ENCODE data around the gene STPG1.

STPG1 gene

GRCh38 chr1:24417681-24418080 is 4.1 kb upstream of the STPG1 start:
- Histone ChIP-seq H3K4me3 (ENCODE audit: insufficient read depth, low read length, poor library complexity, severe bottlenecking) (no peak overlapping the region), H3K9ac (ENCODE audit: low read length) (peak overlapping the region; percentile 65), H3K9me3 (ENCODE audit: insufficient read depth, low read length) (no peaks in the 10 kb centered on the region), H4K20me1 (ENCODE audit: low read depth, low read length) (no peaks in the 10 kb centered on the region), H3K27me3 (ENCODE audit: low read length) (no peaks in the 10 kb centered on the region), H2AFZ (ENCODE audit: low read depth, low read length, severe bottlenecking) (no peak overlapping the region), H3K36me3 (ENCODE audit: low read length) (0 out of 2 replicates have a peak, but pooled peaks cover 3% of the 10 kb centered on the region), H3K27ac (ENCODE audit: low read depth, low read length) (peak overlapping the region; percentile 68), H3K79me2 (ENCODE audit: insufficient read depth, low read length) (peaks cover 29% of the 10 kb centered on the region; the same call in 1 of the 2 replicates), H3F3A (ENCODE audit: insufficient read depth) (peaks cover 16% of the 10 kb centered on the region), H3K9me2 (replicated peaks; ENCODE audit: insufficient read depth, low read length) (no peaks in the 10 kb centered on the region), H3K4me2 (ENCODE audit: low read depth, low read length, poor library complexity, severe bottlenecking) (peak overlapping the region; percentile 79)
- no peak for TF ChIP-seq EZH2phosphoT487 (conservative IDR thresholded peaks at IDR 0.05; ENCODE audit: low read length)
- TF ChIP-seq, protein P1, sequence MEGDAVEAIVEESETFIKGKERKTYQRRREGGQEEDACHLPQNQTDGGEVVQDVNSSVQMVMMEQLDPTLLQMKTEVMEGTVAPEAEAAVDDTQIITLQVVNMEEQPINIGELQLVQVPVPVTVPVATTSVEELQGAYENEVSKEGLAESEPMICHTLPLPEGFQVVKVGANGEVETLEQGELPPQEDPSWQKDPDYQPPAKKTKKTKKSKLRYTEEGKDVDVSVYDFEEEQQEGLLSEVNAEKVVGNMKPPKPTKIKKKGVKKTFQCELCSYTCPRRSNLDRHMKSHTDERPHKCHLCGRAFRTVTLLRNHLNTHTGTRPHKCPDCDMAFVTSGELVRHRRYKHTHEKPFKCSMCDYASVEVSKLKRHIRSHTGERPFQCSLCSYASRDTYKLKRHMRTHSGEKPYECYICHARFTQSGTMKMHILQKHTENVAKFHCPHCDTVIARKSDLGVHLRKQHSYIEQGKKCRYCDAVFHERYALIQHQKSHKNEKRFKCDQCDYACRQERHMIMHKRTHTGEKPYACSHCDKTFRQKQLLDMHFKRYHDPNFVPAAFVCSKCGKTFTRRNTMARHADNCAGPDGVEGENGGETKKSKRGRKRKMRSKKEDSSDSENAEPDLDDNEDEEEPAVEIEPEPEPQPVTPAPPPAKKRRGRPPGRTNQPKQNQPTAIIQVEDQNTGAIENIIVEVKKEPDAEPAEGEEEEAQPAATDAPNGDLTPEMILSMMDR (IDR thresholded peaks at IDR 0.05; ENCODE audit: insufficient read depth, low read length, poor library complexity, severe bottlenecking) = no peak

DNA sequence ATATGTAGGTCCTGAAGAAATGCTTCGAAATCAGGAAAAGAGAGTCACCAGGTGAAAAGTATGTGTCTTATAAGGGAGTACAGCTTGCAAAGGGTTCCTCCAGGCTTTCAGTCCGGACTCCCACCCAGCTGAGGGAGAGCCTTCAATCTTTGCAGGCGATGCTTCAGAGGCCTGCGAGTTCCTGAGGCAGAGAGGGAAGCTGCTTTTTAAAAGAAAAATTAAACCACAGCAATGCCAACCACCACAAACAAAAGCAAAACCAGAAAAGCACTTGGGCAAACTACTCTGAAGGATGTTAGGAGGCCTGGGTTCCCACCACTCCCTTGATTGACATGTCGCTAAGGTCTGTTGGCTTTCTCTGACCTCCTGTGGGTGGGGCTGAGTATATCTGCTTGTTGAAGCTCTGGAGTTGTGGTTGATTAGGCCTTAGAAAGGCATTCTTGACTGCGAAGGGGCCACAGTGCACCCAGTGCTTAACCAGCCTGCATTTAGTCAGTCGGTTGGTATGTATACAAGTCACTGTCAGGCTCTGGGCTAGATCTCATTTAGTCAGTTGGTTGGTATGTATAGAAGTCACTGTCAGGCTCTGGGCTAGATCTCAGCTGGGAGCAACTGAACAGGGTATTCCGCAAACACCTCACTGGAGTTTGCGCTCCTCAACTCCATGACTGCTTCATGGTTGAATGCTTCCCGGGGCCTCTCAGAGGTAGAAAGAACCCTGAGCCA is 3.2 kb upstream of the STPG1 start:
- H3K27me3 ChIP-seq (ENCODE audit: low read length) = no peaks in the 10 kb centered on the region
- H3K4me2 ChIP-seq (ENCODE audit: low read depth, low read length, poor library complexity, severe bottlenecking) = peak overlapping the region; percentile 79
- peaks cover 22% of the 10 kb centered on the region for H3F3A ChIP-seq (ENCODE audit: insufficient read depth)
- H3K9me2 ChIP-seq (replicated peaks; ENCODE audit: insufficient read depth, low read length) = no peaks in the 10 kb centered on the region
- peak overlapping the region; percentile 83 for H3K4me3 ChIP-seq (ENCODE audit: insufficient read depth, low read length, poor library complexity, severe bottlenecking)
- H3K9ac ChIP-seq (ENCODE audit: low read length) = peak overlapping the region; percentile 65
- no peaks in the 10 kb centered on the region for H3K9me3 ChIP-seq (ENCODE audit: insufficient read depth, low read length)
- H2AFZ ChIP-seq (ENCODE audit: low read depth, low read length, severe bottlenecking) = peak overlapping the region; percentile 53
- H3K27ac ChIP-seq (ENCODE audit: low read depth, low read length) = peak overlapping the region; percentile 68
- H3K79me2 ChIP-seq (ENCODE audit: insufficient read depth, low read length) = peaks cover 29% of the 10 kb centered on the region; the same call in 1 of the 2 replicates
- TF ChIP-seq, protein P1 (IDR thresholded peaks at IDR 0.05; ENCODE audit: insufficient read depth, low read length, poor library complexity, severe bottlenecking) = no peak
- TF ChIP-seq EZH2phosphoT487 (conservative IDR thresholded peaks at IDR 0.05; ENCODE audit: low read length) = no peak
- no peaks in the 10 kb centered on the region for H4K20me1 ChIP-seq (ENCODE audit: low read depth, low read length)
- H3K36me3 ChIP-seq (ENCODE audit: low read length) = 0 out of 2 replicates have a peak, but pooled peaks cover 3% of the 10 kb centered on the region

- H3K36me3 ChIP-seq (ENCODE audit: low read length) = 0 out of 2 replicates have a peak, but pooled peaks cover 3% of the 10 kb centered on the region
- H3K27me3 ChIP-seq (ENCODE audit: low read length) = no peaks in the 10 kb centered on the region
- peaks cover 29% of the 10 kb centered on the region; the same call in 1 of the 2 replicates for H3K79me2 ChIP-seq (ENCODE audit: insufficient read depth, low read length)
- H3K4me2 ChIP-seq (ENCODE audit: low read depth, low read length, poor library complexity, severe bottlenecking) = peak overlapping the region; percentile 79
- H3K9me3 ChIP-seq (ENCODE audit: insufficient read depth, low read length) = no peaks in the 10 kb centered on the region
- peak overlapping the region; percentile 68 for H3K27ac ChIP-seq (ENCODE audit: low read depth, low read length)
- TF ChIP-seq, protein P1 (IDR thresholded peaks at IDR 0.05; ENCODE audit: insufficient read depth, low read length, poor library complexity, severe bottlenecking) = no peak
- no peak for TF ChIP-seq EZH2phosphoT487 (conservative IDR thresholded peaks at IDR 0.05; ENCODE audit: low read length)
- peak overlapping the region; percentile 53 for H2AFZ ChIP-seq (ENCODE audit: low read depth, low read length, severe bottlenecking)
- H3K4me3 ChIP-seq (ENCODE audit: insufficient read depth, low read length, poor library complexity, severe bottlenecking) = peak overlapping the region; percentile 83
- H3K9me2 ChIP-seq (replicated peaks; ENCODE audit: insufficient read depth, low read length) = no peaks in the 10 kb centered on the region
- peaks cover 22% of the 10 kb centered on the region for H3F3A ChIP-seq (ENCODE audit: insufficient read depth)
- no peaks in the 10 kb centered on the region for H4K20me1 ChIP-seq (ENCODE audit: low read depth, low read length)
- H3K9ac ChIP-seq (ENCODE audit: low read length) = peak overlapping the region; percentile 65
These were observed 2.5 kb upstream of the STPG1 start for GRCh38 chr1:24415910-24416665.

All from SU-DHL-6 (cell line).